GM12878 (cell line): ENCODE data around the gene PHC3. TPM values are rescaled to one million over a fixed set of nuclear protein-coding genes. Genes with fewer than 3 reads are reported as not detected.

Experiments
- ATAC-seq: fragments of 200-7000 bp; cut with Tn5 transposase; 3 replicates; pipeline ENCODE4 v1.9.1; 2020; ENCODE audit warnings: mild to moderate bottlenecking, moderate library complexity
- BruUV-seq: library from RNA; stranded (reverse); fragments of 400-500 nt; replicated peaks from 2 replicates; lab custom pipeline; 2021; lab: Mats Ljungman, UMichigan
- CTCF ChIA-PET: fragments of 300-600 bp; sonication (Branson Sonifier 250); formaldehyde crosslinking; extraction: SDS; loops from one replicate; lab custom pipeline; 2021; ENCODE audit warnings: inconsistent platforms; lab: Yijun Ruan, JAX
- POLR2A ChIA-PET: fragments of 350-600 bp; formaldehyde crosslinking; extraction: SDS; loops from one replicate; lab custom pipeline; 2021; ENCODE audit warnings: inconsistent platforms; lab: Charles Lee
- RAD21 ChIA-PET: fragments of 300-600 bp; sonication (Branson Sonifier 250); formaldehyde crosslinking; loops from one replicate; lab custom pipeline; 2023; ENCODE audit warnings: antibody characterized with exemption; ENCODE audit not compliant: unreplicated experiment; lab: Charles Lee
- SMC1A ChIA-PET: fragments of 300-600 bp; sonication (Branson Sonifier 250); formaldehyde crosslinking; loops from one replicate; lab custom pipeline; 2023; ENCODE audit not compliant: unreplicated experiment, uncharacterized antibody; lab: Charles Lee
- DNase-seq: peaks from one replicate; pipeline ENCODE4 v3.0.0-alpha.2; 2011; ENCODE audit warnings: low read depth, low spot score
- FAIRE-seq: peaks from 3 replicates; lab custom pipeline; 2011; peaks lifted over from hg19 to GRCh38; lab: Jason Lieb, UNC
- H2AFZ ChIP-seq: 2 replicates; pipeline ENCODE4 v1.6.0; 2011; ENCODE audit warnings: low read depth, low read length, control low read depth; ENCODE audit not compliant: control insufficient read depth
- H3K27ac ChIP-seq: 2 replicates; pipeline ENCODE4 v1.5.1; 2011; ENCODE audit warnings: control low read depth; ENCODE audit not compliant: control insufficient read depth, insufficient read depth
- H3K27me3 ChIP-seq, 2 experiments: replicated peaks in 1 of 2; 2 replicates each; pipeline versions ENCODE4 v1.6.0 to v1.6.1; 2011; ENCODE audit warnings: low read length in 1 of 2; ENCODE audit not compliant: control insufficient read depth in 2 of 2, insufficient read depth in 2 of 2
- H3K36me3 ChIP-seq, 2 experiments: 2 replicates each; pipeline ENCODE4 v1.5.1; 2011; ENCODE audit warnings: low read length in 1 of 2; ENCODE audit not compliant: control insufficient read depth in 2 of 2, insufficient read depth in 2 of 2
- H3K4me1 ChIP-seq: 2 replicates; pipeline ENCODE4 v1.6.1; 2011; ENCODE audit warnings: mild to moderate bottlenecking, low read length, moderate library complexity, mixed read lengths; ENCODE audit not compliant: control insufficient read depth, insufficient read depth
- H3K4me2 ChIP-seq: 2 replicates; pipeline ENCODE4 v1.6.0; 2011; ENCODE audit warnings: control low read depth; ENCODE audit not compliant: control insufficient read depth, insufficient read depth
- H3K4me3 ChIP-seq: fragments of 200-600 bp; sonication (generic); 2 replicates; pipeline ENCODE4 v1.5.1; 2016
- H3K79me2 ChIP-seq: 2 replicates; pipeline ENCODE4 v1.6.0; 2011; ENCODE audit warnings: low read length; ENCODE audit not compliant: control insufficient read depth, insufficient read depth
- H3K9ac ChIP-seq: 2 replicates; pipeline ENCODE4 v1.8.0; 2011; ENCODE audit warnings: low read length, control low read depth, mixed read lengths; ENCODE audit not compliant: control insufficient read depth, insufficient read depth
- H3K9me3 ChIP-seq: replicated peaks from 3 replicates; pipeline ENCODE4 v1.5.1; 2011; ENCODE audit warnings: mild to moderate bottlenecking, low read length; ENCODE audit not compliant: control insufficient read depth, insufficient read depth
- H4K20me1 ChIP-seq: 2 replicates; pipeline ENCODE4 v1.6.0; 2011; ENCODE audit not compliant: control insufficient read depth, insufficient read depth
- ATF2 ChIP-seq: IDR thresholded peaks from 2 replicates; pipeline ENCODE4 v1.6.1; 2012; ENCODE audit warnings: low read length, inconsistent platforms
- BCLAF1 ChIP-seq: fragments of 450-650 bp; IDR thresholded peaks from 2 replicates; pipeline ENCODE4 v1.6.1; 2017; ENCODE audit warnings: antibody characterized with exemption, mild to moderate bottlenecking, moderate library complexity
- BMI1 ChIP-seq: fragments of 450-650 bp; IDR thresholded peaks from 2 replicates; pipeline ENCODE4 v1.6.1; 2016; ENCODE audit warnings: mild to moderate bottlenecking, moderate library complexity, borderline replicate concordance
- PML ChIP-seq: IDR thresholded peaks from 2 replicates; pipeline ENCODE4 v1.6.1; 2012; ENCODE audit warnings: low read length, inconsistent platforms
- SP1 ChIP-seq: IDR thresholded peaks from one replicate; pipeline ENCODE4 v1.6.1; 2011; ENCODE audit warnings: low read depth, low read length
- TBL1XR1 ChIP-seq: IDR thresholded peaks from 2 replicates; pipeline ENCODE4 v1.6.1; 2012; ENCODE audit warnings: low read depth, low read length, improper control_type of control experiment
- WGBS: methylation state at CpG from one replicate; pipeline ENCODE4 v1.1.6; 2016; ENCODE audit warnings: low lambda C conversion rate; ENCODE audit not compliant: insufficient replicate concordance, insufficient coverage; ENCODE audit errors: missing lambda C conversion rate; 5-methylcytosine and 5-hydroxymethylcytosine counted together
- in situ Hi-C: fragments of 300-500 bp; cut with MboI; formaldehyde crosslinking; loops from 9 replicates; pipeline ENCODE4 v1.14.3; 2018; ENCODE audit warnings: mixed read lengths
- intact Hi-C: fragments of 100-400 bp; cut with micrococcal nuclease; formaldehyde crosslinking; loops from one replicate; pipeline ENCODE4 v1.14.2; 2022; ENCODE audit not compliant: unreplicated experiment
- polyA plus RNA-seq, 11 experiments: library from polyadenylated mRNA; depleted of rRNA in 4 of 11; unstranded in 6 of 11; stranded (reverse) in 5 of 11; fragments of >200 nt; fragmentation: Nextera tagmentation in 4 of 11; fragmentation: Illumina TruSeq in 1 of 11; extraction: Ambion mirVana in 4 of 11; extraction: Trizol in 1 of 11; gene quantifications; 1 replicate in 1 of 11; 2 replicates in 10 of 11; pipeline versions ENCODE4 v1.2.1 to v1.2.3, GENCODE V29; 2011 to 2016; ENCODE audit warnings: inconsistent platforms in 2 of 11, missing spikeins in 2 of 11, low read depth in 1 of 11
- total RNA-seq, 4 experiments: library from RNA; depleted of rRNA in 3 of 4; stranded (reverse); fragments of >200 nt in 3 of 4; fragmentation: Illumina TruSeq in 1 of 4; extraction: Trizol in 1 of 4; gene quantifications; 2 replicates each; pipeline versions ENCODE4 v1.2.1 to v1.2.3, GENCODE V29; 2013 to 2021

The PHC3 gene
- total and polyA plus RNA-seq, 10 of the 15 experiments (the other 5 are each of a cell fraction or from before 2014, with no cell fraction given) = 3.3 to 62.3 (median 22.1) TPM

- no peak overlapping the region; the same call in 1 of the 2 replicates for H3K4me3 ChIP-seq
- CTCF ChIA-PET = interaction anchor here (0.6 to 1.5 kb wide), 9 partner anchors 9 to 391 kb away, joined by 3 to 12 read pairs (median 3); no protein-coding TSS in a partner anchor
- no peaks in the 10 kb centered on the region for H3K27me3 ChIP-seq
- no peaks in the 10 kb centered on the region; the same call in 2 of the 3 replicates for H3K9me3 ChIP-seq
- in situ Hi-C loops = no loop called here
- ATAC-seq = peak; percentile 24
- RAD21 ChIA-PET = interaction anchor here (0.6 to 2.7 kb wide), 18 partner anchors 8 to 260 kb away, joined by 3 to 49 read pairs (median 5); partner anchors contain the start of genes PHC3 and PRKCI
- intact Hi-C loops = no loop called here
- H3K4me2 ChIP-seq = peak overlapping the region; percentile 62
- H3K4me1 ChIP-seq = peaks cover 28% of the 10 kb centered on the region
- H3K79me2 ChIP-seq = peaks cover 68% of the 10 kb centered on the region
- H3K27ac ChIP-seq = peak overlapping the region; percentile 94
- 61% methylated on average over 3 of the region's 3 CpGs for WGBS
- H4K20me1 ChIP-seq = no peaks in the 10 kb centered on the region
- POLR2A ChIA-PET = interaction anchor here (0.6 to 2.6 kb wide), 9 partner anchors 9 to 245 kb away, joined by 3 to 12 read pairs (median 3); no protein-coding TSS in a partner anchor
- SMC1A ChIA-PET = interaction anchor here (0.6 to 9.1 kb wide), 21 partner anchors 9 to 1724 kb away, joined by 3 to 115 read pairs (median 4); partner anchors contain the start of genes PHC3, PRKCI and RPL22L1
- no peak overlapping the region for H2AFZ ChIP-seq
- TF ChIP-seq BMI1 = no peak
- no peak for TF ChIP-seq SP1
- no peak for TF ChIP-seq PML
- TF ChIP-seq ATF2 = no peak
- TF ChIP-seq BCLAF1 = no peak
- TF ChIP-seq TBL1XR1 = no peak
- no peak for DNase-seq
- H3K36me3 ChIP-seq = peaks cover 2 to 23% of the 10 kb centered on the region in 2 experiments; a peak in 3 of 4 replicates
- FAIRE-seq = no peak
- peak overlapping the region; percentile 50; the same call in 1 of the 2 replicates for H3K9ac ChIP-seq
- BruUV-seq = TSS peak; percentile 34
Measured at GRCh38 chr3:170154084-170154483, 27.4 kb downstream of the PHC3 start.
